Measurements from ENCODE around the gene ACOT7. TPM values are rescaled to one million over a fixed set of nuclear protein-coding genes. Genes with fewer than 3 reads are reported as not detected.
A peak's percentile ranks its signal among the peaks of the same experiment; 100 is the strongest.

The ACOT7 gene
- total RNA-seq, 4 donors from 2014 or later = 3.7 to 13.4 (median 6.3) TPM

DNA sequence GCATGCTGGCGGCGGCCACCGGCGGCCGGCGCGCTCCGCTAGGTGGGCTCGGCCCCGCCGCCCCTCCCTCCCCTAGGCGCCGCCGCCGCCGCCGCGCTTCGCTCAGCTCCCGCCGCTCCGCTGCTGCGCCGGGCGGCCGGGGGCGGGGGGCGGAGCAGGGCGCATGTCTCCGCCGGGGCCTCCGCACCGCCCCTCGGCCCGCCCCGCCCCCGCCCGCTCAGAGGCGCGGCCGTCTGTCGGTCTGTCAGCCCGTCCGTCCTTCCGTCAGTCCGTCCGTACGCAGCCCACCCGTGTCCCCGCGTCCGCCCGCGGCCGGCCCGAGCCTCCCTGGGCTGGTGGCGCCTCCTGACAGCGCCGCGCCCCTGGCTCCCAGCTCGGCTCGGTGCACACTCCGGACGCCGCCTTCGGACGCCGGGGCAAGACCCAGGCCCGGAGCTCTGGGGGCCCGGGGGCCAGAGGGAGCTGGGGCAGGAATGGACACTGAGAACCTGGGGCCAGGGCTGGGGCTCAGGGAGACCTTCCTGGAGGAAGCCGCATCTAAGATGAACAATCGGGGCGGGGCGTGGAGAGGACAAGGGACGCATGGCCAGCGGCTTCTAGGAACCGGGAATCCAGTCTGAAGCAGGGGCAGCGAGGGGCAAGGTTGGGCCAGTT is 132.5 kb downstream of the ACOT7 start, which contains the start of gene GPR153:
GPR153 (minus strand) TSS at position 138 of the 654 bp plus-strand sequence. CDS start 6,193 bp downstream, outside the sequence.
- TF ChIP-seq POLR2A (IDR thresholded peaks at IDR 0.05) = no peak
- TF ChIP-seq, protein P1, sequence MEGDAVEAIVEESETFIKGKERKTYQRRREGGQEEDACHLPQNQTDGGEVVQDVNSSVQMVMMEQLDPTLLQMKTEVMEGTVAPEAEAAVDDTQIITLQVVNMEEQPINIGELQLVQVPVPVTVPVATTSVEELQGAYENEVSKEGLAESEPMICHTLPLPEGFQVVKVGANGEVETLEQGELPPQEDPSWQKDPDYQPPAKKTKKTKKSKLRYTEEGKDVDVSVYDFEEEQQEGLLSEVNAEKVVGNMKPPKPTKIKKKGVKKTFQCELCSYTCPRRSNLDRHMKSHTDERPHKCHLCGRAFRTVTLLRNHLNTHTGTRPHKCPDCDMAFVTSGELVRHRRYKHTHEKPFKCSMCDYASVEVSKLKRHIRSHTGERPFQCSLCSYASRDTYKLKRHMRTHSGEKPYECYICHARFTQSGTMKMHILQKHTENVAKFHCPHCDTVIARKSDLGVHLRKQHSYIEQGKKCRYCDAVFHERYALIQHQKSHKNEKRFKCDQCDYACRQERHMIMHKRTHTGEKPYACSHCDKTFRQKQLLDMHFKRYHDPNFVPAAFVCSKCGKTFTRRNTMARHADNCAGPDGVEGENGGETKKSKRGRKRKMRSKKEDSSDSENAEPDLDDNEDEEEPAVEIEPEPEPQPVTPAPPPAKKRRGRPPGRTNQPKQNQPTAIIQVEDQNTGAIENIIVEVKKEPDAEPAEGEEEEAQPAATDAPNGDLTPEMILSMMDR (IDR thresholded peaks at IDR 0.05) = no peak
- Histone ChIP-seq H3K36me3 (no peaks in the 10 kb centered on the region), H3K27me3 (peaks cover 7% of the 10 kb centered on the region), H3K4me3 (replicated peaks in 1 of 3) (peak within 1 kb of the TSS in 1 of 3 donors; percentile 36), H3K9me3 (no peaks in the 10 kb centered on the region), H3K4me1 (peaks cover 7 to 25% of the 10 kb centered on the region in 2 donors), H3K27ac (peak within 1 kb of the TSS in 1 of 3 donors; percentile 49)
- 3 to 5% methylated on average over 10 of the region's 78 CpGs for WGBS, 2 donors
- peak; percentile 15 to 27 for DNase-seq
- intact Hi-C loops (cut with DNase I) = no loop called here

DNA sequence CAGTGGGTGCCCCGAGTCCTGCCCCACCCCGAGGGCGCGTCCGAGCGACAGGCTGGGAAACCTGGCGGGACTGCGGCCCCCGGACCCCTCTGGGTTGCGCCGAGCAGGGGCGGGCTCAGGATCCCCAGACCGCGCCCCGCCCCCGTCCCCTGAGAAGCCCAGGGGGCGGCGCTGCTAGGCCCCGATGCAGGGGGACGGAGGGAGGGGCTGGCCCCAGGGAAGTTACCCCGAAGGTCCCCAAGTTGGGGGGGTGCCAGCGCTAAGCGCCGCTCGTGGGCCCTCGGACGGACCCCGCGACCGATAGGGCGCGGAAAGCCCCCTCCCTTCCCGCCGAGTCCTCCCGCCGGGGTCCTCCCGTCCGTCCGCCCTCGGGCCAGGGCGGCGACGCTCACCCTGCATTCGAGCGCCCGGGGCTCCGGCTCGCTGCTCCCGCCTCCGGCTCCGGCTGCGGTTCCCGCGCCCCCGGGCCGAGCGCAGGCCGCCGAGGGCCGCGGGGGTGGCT is 133.1 kb downstream of the ACOT7 start:
- no peak for TF ChIP-seq POLR2A (IDR thresholded peaks at IDR 0.05)
- Histone ChIP-seq H3K9me3 (no peaks in the 10 kb centered on the region), H3K27ac (peak overlapping the region in 1 of 3 donors; percentile 24), H3K4me3 (replicated peaks in 1 of 3) (peak overlapping the region in 1 of 3 donors; percentile 31), H3K27me3 (peaks cover 7% of the 10 kb centered on the region), H3K4me1 (peaks cover 7 to 25% of the 10 kb centered on the region in 2 donors), H3K36me3 (no peaks in the 10 kb centered on the region)
- intact Hi-C loops (cut with DNase I) = no loop called here
- DNase-seq = no peak
- WGBS, 2 donors = 0% methylated on average over 1 to 2 of the region's 61 CpGs

GRCh38 chr1:6259491-6260362 is 133.8 kb downstream of the ACOT7 start:
- DNase-seq = peak; percentile 46 to 65
- H3K27ac ChIP-seq = peak overlapping the region in 1 of 3 donors; percentile 24
- H3K9me3 ChIP-seq = no peaks in the 10 kb centered on the region
- intact Hi-C loops (cut with DNase I) = no loop called here
- no peaks in the 10 kb centered on the region for H3K36me3 ChIP-seq
- H3K4me3 ChIP-seq (replicated peaks in 1 of 3) = peak overlapping the region in 1 of 3 donors; percentile 31
- 12 to 19% methylated on average over 10 to 20 of the region's 46 CpGs for WGBS, 2 donors
- H3K27me3 ChIP-seq = peaks cover 7% of the 10 kb centered on the region
- peaks cover 7 to 25% of the 10 kb centered on the region in 2 donors for H3K4me1 ChIP-seq
- no peak for TF ChIP-seq POLR2A (IDR thresholded peaks at IDR 0.05)

DNA sequence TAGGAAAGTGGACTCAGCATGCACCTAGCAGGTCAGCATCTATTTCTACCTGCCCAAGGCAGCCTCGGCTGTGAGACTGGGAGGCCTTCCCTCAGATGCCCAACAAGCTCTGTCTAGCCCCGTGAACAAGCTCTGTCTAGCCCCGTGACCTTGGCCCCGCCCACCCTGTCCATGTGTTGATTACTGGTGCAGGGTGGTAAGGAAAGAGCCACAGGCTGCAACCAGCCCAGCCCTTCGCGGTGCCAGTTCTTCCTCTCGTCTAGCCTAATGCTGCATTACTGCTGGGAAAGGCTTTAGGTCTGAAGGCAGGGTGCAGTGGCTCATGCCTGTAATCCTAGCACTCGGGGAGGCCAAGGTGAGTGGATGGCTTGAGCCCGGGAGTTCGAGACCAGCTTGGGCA is 134.9 kb downstream of the ACOT7 start:
- no peak for DNase-seq
- Histone ChIP-seq H3K36me3 (no peaks in the 10 kb centered on the region), H3K4me1 (peaks cover 7 to 22% of the 10 kb centered on the region in 2 donors), H3K9me3 (no peaks in the 10 kb centered on the region), H3K27ac (no peak overlapping the region), H3K27me3 (peaks cover 7% of the 10 kb centered on the region), H3K4me3 (replicated peaks in 1 of 3) (no peak overlapping the region)
- TF ChIP-seq, protein P1 (IDR thresholded peaks at IDR 0.05) = no peak
- TF ChIP-seq POLR2A (IDR thresholded peaks at IDR 0.05) = no peak
- intact Hi-C loops (cut with DNase I) = no loop called here
- 80 to 89% methylated on average over 6 to 10 of the region's 10 CpGs for WGBS, 2 donors

- Histone ChIP-seq H3K27ac (no peak overlapping the region), H3K4me1 (peaks cover 7 to 18% of the 10 kb centered on the region in 2 donors), H3K36me3 (no peaks in the 10 kb centered on the region), H3K4me3 (replicated peaks in 1 of 3) (no peak overlapping the region), H3K27me3 (peaks cover 7% of the 10 kb centered on the region), H3K9me3 (no peaks in the 10 kb centered on the region)
- DNase-seq = no peak
- TF ChIP-seq, protein P1 (IDR thresholded peaks at IDR 0.05) = no peak
- no peak for TF ChIP-seq POLR2A (IDR thresholded peaks at IDR 0.05)
- intact Hi-C loops (cut with DNase I) = no loop called here
- 91 to 97% methylated on average over 7 to 8 of the region's 8 CpGs for WGBS, 2 donors
These were observed 136.0 kb downstream of the ACOT7 start for GRCh38 chr1:6257541-6258069.
